Measurements from ENCODE around the gene SLC28A3. TPM values are rescaled to one million over a fixed set of nuclear protein-coding genes. Genes with fewer than 3 reads are reported as not detected.

SLC28A3 gene
- polyA plus RNA-seq, 1 donor, result 0.03 TPM

- DNase-seq, result no peak
Observed at GRCh38 chr9:84241817-84242373, 98.7 kb downstream of the SLC28A3 start.

DNA sequence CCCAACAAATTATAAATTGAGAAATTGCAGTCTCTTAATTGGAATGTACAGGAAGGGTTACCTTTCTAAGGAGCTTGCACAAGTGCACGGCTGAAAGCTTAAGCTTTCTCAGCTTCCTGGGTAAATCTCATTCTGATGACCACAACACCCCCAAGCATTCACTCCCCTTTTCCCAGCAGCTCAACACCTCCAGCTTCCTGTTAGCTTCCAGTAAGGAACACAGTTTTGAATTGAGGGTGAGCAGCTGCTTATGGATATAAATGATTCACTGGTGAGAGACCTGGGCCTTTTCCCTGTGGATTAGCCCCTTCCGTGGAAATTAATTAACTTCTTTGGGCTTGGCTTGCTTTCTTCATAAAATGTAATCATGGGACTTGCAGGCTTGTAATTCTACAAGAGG, 101.2 kb downstream of the SLC28A3 start:
- no peak for DNase-seq

DNA sequence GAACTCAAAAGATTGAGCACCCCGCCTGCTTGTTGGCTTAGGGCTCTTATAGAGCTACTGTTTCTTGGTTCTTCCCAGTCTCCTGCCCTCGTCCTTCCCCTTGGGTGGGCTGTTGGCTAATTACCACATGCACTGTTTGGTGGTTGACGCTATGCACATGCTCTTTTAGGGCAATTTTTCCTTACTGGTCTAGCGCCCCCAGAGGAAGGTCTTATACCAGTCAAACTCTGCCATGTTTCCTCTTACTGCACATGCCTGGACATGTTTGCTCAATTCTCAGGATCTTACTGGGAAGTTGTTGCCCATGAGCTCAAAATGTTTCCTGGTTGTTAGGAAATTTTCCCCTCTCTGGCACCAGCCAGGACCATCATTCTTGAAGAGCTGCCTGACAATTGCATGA, 101.9 kb downstream of the SLC28A3 start:
- no peak for DNase-seq

DNA sequence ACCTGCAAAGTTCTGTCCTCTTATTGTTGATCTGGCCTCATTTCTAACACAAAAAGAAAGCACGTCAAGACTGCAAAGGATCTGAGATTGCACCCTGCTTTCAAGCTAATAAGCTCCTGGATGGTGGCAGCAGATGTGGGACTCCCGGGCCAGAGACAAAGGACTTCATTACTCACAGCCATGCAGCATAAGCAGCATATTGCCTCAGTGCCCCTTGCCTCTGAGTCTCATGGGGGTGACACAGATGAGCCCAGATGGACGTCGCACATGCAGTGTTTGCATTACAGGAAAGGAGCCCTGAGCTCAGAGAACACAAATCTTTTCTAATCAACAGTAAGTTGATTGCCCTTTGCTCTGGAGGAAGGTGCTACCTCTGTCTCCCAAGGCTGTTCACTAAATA, 105.0 kb downstream of the SLC28A3 start:
- DNase-seq, result no peak

GRCh38 chr9:84230355-84231145, 110.0 kb downstream of the SLC28A3 start:
- no peak for DNase-seq

GRCh38 chr9:84229191-84229590, 111.4 kb downstream of the SLC28A3 start:
- no peak for DNase-seq

- DNase-seq, result no peak
Observed at GRCh38 chr9:84228130-84228720, 112.3 kb downstream of the SLC28A3 start.

- DNase-seq, result no peak
Observed at GRCh38 chr9:84226126-84226525, 114.4 kb downstream of the SLC28A3 start.

All from left kidney (tissue), 2 donors.